ENCODE measurements around the gene UNC79. TPM values are rescaled to one million over a fixed set of nuclear protein-coding genes. Genes with fewer than 3 reads are reported as not detected.

Gene UNC79
- total RNA-seq, 1 experiment from 2014 or later, result 0.05 TPM

DNA sequence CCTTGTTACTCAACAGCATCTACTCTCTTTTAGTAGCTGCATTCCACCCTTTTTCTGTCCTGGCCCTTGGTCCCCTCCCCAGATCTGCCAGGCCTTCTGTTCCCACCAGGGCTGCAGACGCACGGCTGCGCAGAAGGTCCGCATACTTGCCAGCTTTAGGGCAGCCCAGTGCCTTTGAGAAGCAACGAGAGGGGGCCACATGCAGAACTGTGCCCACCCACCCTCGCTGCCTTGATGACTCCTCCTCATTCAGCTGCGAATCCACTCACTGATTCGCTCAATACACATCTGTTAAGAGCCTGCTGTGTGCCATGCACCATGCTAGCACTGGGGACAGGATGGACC, 318.3 kb downstream of the UNC79 start:
- TF ChIP-seq TCF7L2 (IDR thresholded peaks at IDR 0.05; ENCODE audit: low read depth, low read length) (no peak), POLR2AphosphoS5 (IDR thresholded peaks at IDR 0.05; ENCODE audit: low read depth, low read length) (no peak), SIN3A (IDR thresholded peaks at IDR 0.05; ENCODE audit: borderline replicate concordance, insufficient read depth, low read depth, low read length) (no peak)
- TF ChIP-seq, protein P1, sequence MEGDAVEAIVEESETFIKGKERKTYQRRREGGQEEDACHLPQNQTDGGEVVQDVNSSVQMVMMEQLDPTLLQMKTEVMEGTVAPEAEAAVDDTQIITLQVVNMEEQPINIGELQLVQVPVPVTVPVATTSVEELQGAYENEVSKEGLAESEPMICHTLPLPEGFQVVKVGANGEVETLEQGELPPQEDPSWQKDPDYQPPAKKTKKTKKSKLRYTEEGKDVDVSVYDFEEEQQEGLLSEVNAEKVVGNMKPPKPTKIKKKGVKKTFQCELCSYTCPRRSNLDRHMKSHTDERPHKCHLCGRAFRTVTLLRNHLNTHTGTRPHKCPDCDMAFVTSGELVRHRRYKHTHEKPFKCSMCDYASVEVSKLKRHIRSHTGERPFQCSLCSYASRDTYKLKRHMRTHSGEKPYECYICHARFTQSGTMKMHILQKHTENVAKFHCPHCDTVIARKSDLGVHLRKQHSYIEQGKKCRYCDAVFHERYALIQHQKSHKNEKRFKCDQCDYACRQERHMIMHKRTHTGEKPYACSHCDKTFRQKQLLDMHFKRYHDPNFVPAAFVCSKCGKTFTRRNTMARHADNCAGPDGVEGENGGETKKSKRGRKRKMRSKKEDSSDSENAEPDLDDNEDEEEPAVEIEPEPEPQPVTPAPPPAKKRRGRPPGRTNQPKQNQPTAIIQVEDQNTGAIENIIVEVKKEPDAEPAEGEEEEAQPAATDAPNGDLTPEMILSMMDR (IDR thresholded peaks at IDR 0.05), result no peak
- TF ChIP-seq, protein P2, sequence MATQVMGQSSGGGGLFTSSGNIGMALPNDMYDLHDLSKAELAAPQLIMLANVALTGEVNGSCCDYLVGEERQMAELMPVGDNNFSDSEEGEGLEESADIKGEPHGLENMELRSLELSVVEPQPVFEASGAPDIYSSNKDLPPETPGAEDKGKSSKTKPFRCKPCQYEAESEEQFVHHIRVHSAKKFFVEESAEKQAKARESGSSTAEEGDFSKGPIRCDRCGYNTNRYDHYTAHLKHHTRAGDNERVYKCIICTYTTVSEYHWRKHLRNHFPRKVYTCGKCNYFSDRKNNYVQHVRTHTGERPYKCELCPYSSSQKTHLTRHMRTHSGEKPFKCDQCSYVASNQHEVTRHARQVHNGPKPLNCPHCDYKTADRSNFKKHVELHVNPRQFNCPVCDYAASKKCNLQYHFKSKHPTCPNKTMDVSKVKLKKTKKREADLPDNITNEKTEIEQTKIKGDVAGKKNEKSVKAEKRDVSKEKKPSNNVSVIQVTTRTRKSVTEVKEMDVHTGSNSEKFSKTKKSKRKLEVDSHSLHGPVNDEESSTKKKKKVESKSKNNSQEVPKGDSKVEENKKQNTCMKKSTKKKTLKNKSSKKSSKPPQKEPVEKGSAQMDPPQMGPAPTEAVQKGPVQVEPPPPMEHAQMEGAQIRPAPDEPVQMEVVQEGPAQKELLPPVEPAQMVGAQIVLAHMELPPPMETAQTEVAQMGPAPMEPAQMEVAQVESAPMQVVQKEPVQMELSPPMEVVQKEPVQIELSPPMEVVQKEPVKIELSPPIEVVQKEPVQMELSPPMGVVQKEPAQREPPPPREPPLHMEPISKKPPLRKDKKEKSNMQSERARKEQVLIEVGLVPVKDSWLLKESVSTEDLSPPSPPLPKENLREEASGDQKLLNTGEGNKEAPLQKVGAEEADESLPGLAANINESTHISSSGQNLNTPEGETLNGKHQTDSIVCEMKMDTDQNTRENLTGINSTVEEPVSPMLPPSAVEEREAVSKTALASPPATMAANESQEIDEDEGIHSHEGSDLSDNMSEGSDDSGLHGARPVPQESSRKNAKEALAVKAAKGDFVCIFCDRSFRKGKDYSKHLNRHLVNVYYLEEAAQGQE (IDR thresholded peaks at IDR 0.05; ENCODE audit: insufficient read depth in 1 of 2, low read depth in 2 of 2, low read length in 1 of 2), result no peak
- ATAC-seq (no peak), DNase-seq (ENCODE audit: low read depth, low spot score) (no peak)
- no peaks in the 10 kb centered on the region for H3K27me3 ChIP-seq (ENCODE audit: control insufficient read depth, insufficient read depth, low read length)
- no peak overlapping the region for H3K4me3 ChIP-seq (ENCODE audit: low read depth in 2 of 2, low read length in 2 of 2)
- ChIA-PET CTCF (no interaction called here), POLR2A (no interaction called here)
- no TSS peak for BruUV-seq (replicated peaks)
- no peaks in the 10 kb centered on the region for H3K4me1 ChIP-seq (ENCODE audit: control insufficient read depth, insufficient read depth, low read length)
- H3K27ac ChIP-seq (ENCODE audit: low read length), result no peak overlapping the region
- intact Hi-C loops (cut with micrococcal nuclease; ENCODE audit: unreplicated experiment) (no loop called here), in situ Hi-C loops (cut with HindIII; ENCODE audit: low pct_unique_long_range_greater_than_20kb, low sequenced_read_pairs) (no loop called here)
- H3K36me3 ChIP-seq (ENCODE audit: control insufficient read depth, insufficient read depth, low read length), result no peaks in the 10 kb centered on the region
- H3K9me3 ChIP-seq (ENCODE audit: control insufficient read depth, insufficient read depth, low read depth, low read length), result no peaks in the 10 kb centered on the region

DNA sequence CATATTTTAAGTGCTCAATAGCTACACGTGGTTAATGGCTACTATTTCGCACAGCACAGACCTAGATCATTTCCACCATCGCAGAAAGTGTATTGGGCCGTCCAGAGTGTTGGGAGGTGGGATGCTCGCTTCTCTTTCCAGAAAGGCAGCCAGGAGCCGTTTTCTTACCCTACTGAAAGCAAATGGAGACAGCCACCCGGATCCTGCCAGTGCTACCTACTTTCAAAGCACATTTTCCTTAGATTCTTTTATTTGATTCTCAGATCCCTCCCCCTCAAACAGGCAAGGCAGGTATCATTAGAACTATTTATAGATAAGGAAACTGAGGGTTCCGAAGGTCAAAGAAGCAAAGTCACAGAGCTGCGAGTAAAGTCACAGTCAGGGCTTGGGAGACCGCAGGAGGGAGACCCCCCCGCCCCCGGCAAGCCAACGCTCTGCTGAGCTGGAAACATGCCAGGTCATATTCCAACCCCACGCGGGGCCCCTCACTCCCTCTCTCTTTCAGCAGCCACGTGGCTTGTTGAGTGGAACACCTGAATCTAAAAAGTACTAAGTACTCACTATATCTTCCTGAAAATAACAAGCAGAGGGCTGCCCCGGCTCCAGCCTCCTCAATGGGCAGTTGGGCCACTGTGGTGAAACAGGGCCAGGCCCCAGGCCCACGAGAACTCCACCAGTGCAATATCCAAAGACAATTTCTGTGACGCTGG, 321.4 kb downstream of the UNC79 start:
- intact Hi-C loops (cut with micrococcal nuclease; ENCODE audit: unreplicated experiment), result no loop called here

More for the DNA sequence above, 321.4 kb downstream of the UNC79 start:
- Histone ChIP-seq H3K9me3 (ENCODE audit: control insufficient read depth, insufficient read depth, low read depth, low read length) (no peaks in the 10 kb centered on the region), H3K27me3 (ENCODE audit: control insufficient read depth, insufficient read depth, low read length) (no peaks in the 10 kb centered on the region), H3K27ac (ENCODE audit: low read length) (no peak overlapping the region), H3K36me3 (ENCODE audit: control insufficient read depth, insufficient read depth, low read length) (no peaks in the 10 kb centered on the region), H3K4me3 (ENCODE audit: low read depth in 2 of 2, low read length in 2 of 2) (no peak overlapping the region), H3K4me1 (ENCODE audit: control insufficient read depth, insufficient read depth, low read length) (no peaks in the 10 kb centered on the region)
- DNase-seq (ENCODE audit: low read depth, low spot score) (no peak), ATAC-seq (no peak)
- in situ Hi-C loops (cut with HindIII; ENCODE audit: low pct_unique_long_range_greater_than_20kb, low sequenced_read_pairs), result no loop called here
- POLR2A ChIA-PET, result no interaction called here
- CTCF ChIA-PET, result no interaction called here
- BruUV-seq (replicated peaks), result no TSS peak
- no peak for TF ChIP-seq TCF7L2 (IDR thresholded peaks at IDR 0.05; ENCODE audit: low read depth, low read length)
- TF ChIP-seq SIN3A (IDR thresholded peaks at IDR 0.05; ENCODE audit: borderline replicate concordance, insufficient read depth, low read depth, low read length), result no peak
- TF ChIP-seq, protein P1 (IDR thresholded peaks at IDR 0.05), result no peak
- no peak for TF ChIP-seq POLR2AphosphoS5 (IDR thresholded peaks at IDR 0.05; ENCODE audit: low read depth, low read length)
- TF ChIP-seq, protein P2 (IDR thresholded peaks at IDR 0.05; ENCODE audit: insufficient read depth in 1 of 2, low read depth in 2 of 2, low read length in 1 of 2), result no peak
